NCI-H2107 (cell line): ENCODE measurements around the gene COL3A1.

Experiments
- DNase-seq: peaks from one replicate; lab custom pipeline; 2025; lab: John Stamatoyannopoulos, UW

The COL3A1 gene

GRCh38 chr2:189018631-189019030 lies 44.5 kb downstream of the COL3A1 start:
- DNase-seq: no peak

GRCh38 chr2:189020179-189020578 lies 46.0 kb downstream of the COL3A1 start:
- no peak for DNase-seq

- DNase-seq: no peak
These were observed 47.9 kb downstream of the COL3A1 start for GRCh38 chr2:189022053-189022481.

- no peak for DNase-seq
These were observed 48.3 kb downstream of the COL3A1 start for GRCh38 chr2:189022492-189022891.

- no peak for DNase-seq
These were observed 50.9 kb downstream of the COL3A1 start for GRCh38 chr2:189024901-189025618.

- DNase-seq: no peak
These were observed 63.3 kb downstream of the COL3A1 start for GRCh38 chr2:189037518-189037917.

GRCh38 chr2:189045836-189046235 lies 71.7 kb downstream of the COL3A1 start:
- no peak for DNase-seq

- DNase-seq: no peak
These were observed 72.1 kb downstream of the COL3A1 start for GRCh38 chr2:189046320-189046719.

- no peak for DNase-seq
These were observed 73.2 kb downstream of the COL3A1 start for GRCh38 chr2:189047171-189047888.

GRCh38 chr2:189048189-189048588 lies 74.0 kb downstream of the COL3A1 start:
- no peak for DNase-seq

GRCh38 chr2:189049709-189050164 lies 75.6 kb downstream of the COL3A1 start:
- DNase-seq: no peak

- DNase-seq: no peak
These were observed 76.1 kb downstream of the COL3A1 start for GRCh38 chr2:189050165-189050712.

- DNase-seq: no peak
These were observed 82.3 kb downstream of the COL3A1 start for GRCh38 chr2:189056200-189057106.

- DNase-seq: no peak
These were observed 83.1 kb downstream of the COL3A1 start for GRCh38 chr2:189057316-189057715.

GRCh38 chr2:189060096-189060642 lies 86.0 kb downstream of the COL3A1 start:
- no peak for DNase-seq
